Ishikawa (cell line): ENCODE data around the gene CDNF.

Source experiments
- CEBPB ChIP-seq: IDR thresholded peaks from 2 replicates; pipeline ENCODE4 v1.6.1; 2012
- CREB1 ChIP-seq: IDR thresholded peaks from 2 replicates; pipeline ENCODE4 v1.6.1; 2012; ENCODE audit warnings: low read depth
- EGR1 ChIP-seq: IDR thresholded peaks from 2 replicates; pipeline ENCODE4 v1.6.1; 2012
- EP300 ChIP-seq: IDR thresholded peaks from 2 replicates; pipeline ENCODE4 v1.6.1; 2012; ENCODE audit warnings: borderline replicate concordance
- FOXM1 ChIP-seq: IDR thresholded peaks from 2 replicates; pipeline ENCODE4 v1.6.1; 2012; ENCODE audit warnings: low read depth, borderline replicate concordance
- MAX ChIP-seq: IDR thresholded peaks from 2 replicates; pipeline ENCODE4 v1.6.1; 2012
- NFIC ChIP-seq: IDR thresholded peaks from 2 replicates; pipeline ENCODE4 v1.6.1; 2012
- RAD21 ChIP-seq: IDR thresholded peaks from 2 replicates; pipeline ENCODE4 v1.6.1; 2012; ENCODE audit warnings: low read depth
- REST ChIP-seq: IDR thresholded peaks from 2 replicates; pipeline ENCODE4 v1.6.1; 2012; ENCODE audit warnings: low read depth, mild to moderate bottlenecking
- TAF1 ChIP-seq: IDR thresholded peaks from 2 replicates; pipeline ENCODE4 v1.6.1; 2012; ENCODE audit warnings: low read depth, mild to moderate bottlenecking
- TCF12 ChIP-seq: IDR thresholded peaks from 2 replicates; pipeline ENCODE4 v1.6.1; 2012; ENCODE audit warnings: low read depth
- TEAD4 ChIP-seq: IDR thresholded peaks from 2 replicates; pipeline ENCODE4 v1.6.1; 2012
- USF1 ChIP-seq: IDR thresholded peaks from 2 replicates; pipeline ENCODE4 v1.6.1; 2012
- YY1 ChIP-seq: IDR thresholded peaks from 2 replicates; pipeline ENCODE4 v1.6.1; 2012; ENCODE audit warnings: low read depth
- ZBTB7A ChIP-seq: IDR thresholded peaks from 2 replicates; pipeline ENCODE4 v1.6.1; 2012; ENCODE audit warnings: low read depth

Gene CDNF

GRCh38 chr10:14821635-14822375 lies 16.0 kb downstream of the CDNF start:
- TF ChIP-seq EGR1 (no peak), FOXM1 (no peak), USF1 (no peak), MAX (no peak), REST (no peak), YY1 (no peak), CEBPB (no peak), ZBTB7A (no peak), TCF12 (no peak), TAF1 (no peak), CREB1 (no peak), EP300 (no peak)

GRCh38 chr10:14820775-14821154 lies 17.1 kb downstream of the CDNF start:
- TF ChIP-seq EGR1 (no peak), TEAD4 (no peak), FOXM1 (no peak)

GRCh38 chr10:14820010-14820774 lies 17.6 kb downstream of the CDNF start:
- no peak for TF ChIP-seq TEAD4
- no peak for TF ChIP-seq CREB1
- no peak for TF ChIP-seq REST
- no peak for TF ChIP-seq ZBTB7A
- no peak for TF ChIP-seq EP300
- no peak for TF ChIP-seq TCF12
- TF ChIP-seq RAD21, result no peak
- no peak for TF ChIP-seq CEBPB
- TF ChIP-seq EGR1, result no peak
- TF ChIP-seq MAX, result no peak
- TF ChIP-seq TAF1, result no peak
- TF ChIP-seq USF1, result no peak

GRCh38 chr10:14815681-14816080 lies 22.2 kb downstream of the CDNF start:
- TF ChIP-seq ZBTB7A (no peak), TCF12 (no peak), TAF1 (no peak), YY1 (no peak), USF1 (no peak), CEBPB (no peak), EGR1 (no peak), REST (no peak), FOXM1 (no peak), CREB1 (no peak), RAD21 (no peak), NFIC (no peak), TEAD4 (no peak), EP300 (no peak), MAX (no peak)
